Stimulated activated naive CD8-positive, alpha-beta T cell treated with anti-CD3 and anti-CD28 coated beads, Interleukin-15, amount 100 ng/mL, for 72 hours (primary cell): Measurements from ENCODE around the gene SBDS.
A peak's percentile ranks its signal among the peaks of the same experiment; 100 is the strongest.
"Not testable (repeated sequence)": the region's sequence is repeated elsewhere in the genome, so short reads cannot be mapped to it uniquely, and the experiment has no call there.

Experiments used
- ATAC-seq: fragments of 150-1000 bp; cut with Tn5 transposase; 2 replicates; pipeline ENCODE4 v1.10.0; 2021; ENCODE audit warnings: mild to moderate bottlenecking, moderate library complexity
- DNase-seq, 2 donors: peaks; one replicate each; pipeline ENCODE4 v3.0.0; 2021 to 2022
- H3K27ac Mint-ChIP-seq, 2 donors: one replicate each; pipeline ENCODE4 v1.8.0; 2022; ENCODE audit warnings: mild to moderate bottlenecking in 2 of 2, mixed read lengths in 2 of 2, moderate library complexity in 2 of 2
- H3K27me3 Mint-ChIP-seq: one replicate; pipeline ENCODE4 v1.8.0; 2022; ENCODE audit warnings: mixed read lengths
- H3K4me1 Mint-ChIP-seq: one replicate; pipeline ENCODE4 v1.8.0; 2022; ENCODE audit warnings: mild to moderate bottlenecking, mixed read lengths
- H3K4me3 Mint-ChIP-seq, 2 donors: one replicate each; pipeline ENCODE4 v1.8.0; 2022; ENCODE audit warnings: mild to moderate bottlenecking in 2 of 2, mixed read lengths in 2 of 2, moderate library complexity in 1 of 2
- H3K9me3 Mint-ChIP-seq, 2 donors: one replicate each; pipeline ENCODE4 v1.8.0; 2022; ENCODE audit warnings: mixed read lengths in 2 of 2

The SBDS gene

GRCh38 chr7:67009677-67010076 is 14.3 kb upstream of the SBDS start:
- not testable (repeated sequence) for ATAC-seq, H3K4me1 Mint-ChIP-seq, H3K4me3 Mint-ChIP-seq, DNase-seq, H3K27me3 Mint-ChIP-seq, H3K9me3 Mint-ChIP-seq
- H3K27ac Mint-ChIP-seq, result peak overlapping the region in 1 of 2 donors; percentile 34

- Mint-ChIP-seq H3K9me3 (no peaks in the 10 kb centered on the region), H3K27me3 (no peaks in the 10 kb centered on the region), H3K27ac (no peak overlapping the region), H3K4me3 (no peak overlapping the region), H3K4me1 (peaks cover 6% of the 10 kb centered on the region)
- ATAC-seq, result no peak
- DNase-seq, result no peak
Observed at GRCh38 chr7:67008260-67008659, 12.9 kb upstream of the SBDS start.

GRCh38 chr7:67006965-67007364 is 11.6 kb upstream of the SBDS start:
- H3K27me3 Mint-ChIP-seq, result no peaks in the 10 kb centered on the region
- no peak for ATAC-seq
- H3K4me1 Mint-ChIP-seq, result peaks cover 12% of the 10 kb centered on the region
- no peak for DNase-seq
- no peaks in the 10 kb centered on the region for H3K9me3 Mint-ChIP-seq
- H3K27ac Mint-ChIP-seq, result no peak overlapping the region
- no peak overlapping the region for H3K4me3 Mint-ChIP-seq

GRCh38 chr7:67004145-67004544 is 8.8 kb upstream of the SBDS start:
- H3K9me3 Mint-ChIP-seq, DNase-seq, H3K27ac Mint-ChIP-seq, H3K4me3 Mint-ChIP-seq, H3K27me3 Mint-ChIP-seq, ATAC-seq: not testable (repeated sequence)
- H3K4me1 Mint-ChIP-seq, result peaks cover 12% of the 10 kb centered on the region

- DNase-seq, result peak in 1 of 2 donors; percentile 12
- H3K4me3 Mint-ChIP-seq, H3K27me3 Mint-ChIP-seq, ATAC-seq, H3K9me3 Mint-ChIP-seq, H3K27ac Mint-ChIP-seq: not testable (repeated sequence)
- peaks cover 13% of the 10 kb centered on the region for H3K4me1 Mint-ChIP-seq
Observed at GRCh38 chr7:67000601-67001258, 5.3 kb upstream of the SBDS start.

- Mint-ChIP-seq H3K4me3 (peak within 1 kb of the TSS; percentile 91 to 99), H3K27ac (peak within 1 kb of the TSS; percentile 99), H3K4me1 (peaks cover 26% of the 10 kb centered on the region)
- ATAC-seq (peak; percentile 91), DNase-seq (peak; percentile 97 to 99)
- H3K9me3 Mint-ChIP-seq, H3K27me3 Mint-ChIP-seq: not testable (repeated sequence)
Observed at GRCh38 chr7:66996444-66997191, 1.2 kb upstream of the SBDS start, which contains the start of gene TYW1. Gene TYW1, plus strand, starts transcription at chr7:66996833. Its CDS starts 146 bp downstream, at chr7:66996979.

GRCh38 chr7:66994691-66995049 is 716 bp downstream of the SBDS start:
- Mint-ChIP-seq H3K4me3 (peak overlapping the region; percentile 91 to 95), H3K27ac (peak overlapping the region; percentile 99 to 100), H3K4me1 (peaks cover 26% of the 10 kb centered on the region)
- ATAC-seq (peak; percentile 76), DNase-seq (peak in 1 of 2 donors; percentile 67)
- not testable (repeated sequence) for H3K27me3 Mint-ChIP-seq, H3K9me3 Mint-ChIP-seq

GRCh38 chr7:66994051-66994450 is 1.3 kb downstream of the SBDS start:
- H3K27me3 Mint-ChIP-seq, H3K9me3 Mint-ChIP-seq, ATAC-seq, DNase-seq: not testable (repeated sequence)
- peaks cover 26% of the 10 kb centered on the region for H3K4me1 Mint-ChIP-seq
- peak overlapping the region; percentile 91 to 95 for H3K4me3 Mint-ChIP-seq
- H3K27ac Mint-ChIP-seq, result peak overlapping the region in 1 of 2 donors; percentile 99

GRCh38 chr7:66989552-66989951 is 5.8 kb downstream of the SBDS start:
- H3K9me3 Mint-ChIP-seq, ATAC-seq, H3K27me3 Mint-ChIP-seq, H3K4me3 Mint-ChIP-seq, H3K27ac Mint-ChIP-seq, DNase-seq: not testable (repeated sequence)
- H3K4me1 Mint-ChIP-seq, result peaks cover 17% of the 10 kb centered on the region

GRCh38 chr7:66980336-66980735 is 15.1 kb downstream of the SBDS start:
- ATAC-seq, DNase-seq, H3K4me3 Mint-ChIP-seq, H3K27ac Mint-ChIP-seq, H3K4me1 Mint-ChIP-seq, H3K27me3 Mint-ChIP-seq: not testable (repeated sequence)
- H3K9me3 Mint-ChIP-seq, result peaks cover 16 to 17% of the 10 kb centered on the region in 2 donors

- H3K27me3 Mint-ChIP-seq, ATAC-seq, H3K27ac Mint-ChIP-seq, H3K4me1 Mint-ChIP-seq, DNase-seq, H3K4me3 Mint-ChIP-seq: not testable (repeated sequence)
- peaks cover 16 to 17% of the 10 kb centered on the region in 2 donors for H3K9me3 Mint-ChIP-seq
Observed at GRCh38 chr7:66979013-66979412, 16.4 kb downstream of the SBDS start.

GRCh38 chr7:66978312-66978711 is 17.1 kb downstream of the SBDS start:
- H3K9me3 Mint-ChIP-seq, result peaks cover 16 to 17% of the 10 kb centered on the region in 2 donors
- H3K4me3 Mint-ChIP-seq, H3K4me1 Mint-ChIP-seq, ATAC-seq, DNase-seq, H3K27ac Mint-ChIP-seq, H3K27me3 Mint-ChIP-seq: not testable (repeated sequence)

- Mint-ChIP-seq H3K27me3 (peaks cover 9% of the 10 kb centered on the region), H3K27ac (no peak overlapping the region), H3K4me3 (no peak overlapping the region), H3K4me1 (peaks cover 5% of the 10 kb centered on the region), H3K9me3 (peaks cover 6 to 8% of the 10 kb centered on the region in 2 donors)
- DNase-seq (no peak), ATAC-seq (no peak)
Observed at GRCh38 chr7:66974986-66975590, 20.3 kb downstream of the SBDS start.

GRCh38 chr7:66970310-66970709 is 25.1 kb downstream of the SBDS start:
- Mint-ChIP-seq H3K9me3 (no peaks in the 10 kb centered on the region), H3K4me1 (peaks cover 5% of the 10 kb centered on the region), H3K4me3 (no peak overlapping the region), H3K27me3 (peaks cover 9% of the 10 kb centered on the region), H3K27ac (no peak overlapping the region)
- ATAC-seq, result no peak
- no peak for DNase-seq

GRCh38 chr7:66969001-66969400 is 26.4 kb downstream of the SBDS start:
- not testable (repeated sequence) for H3K27me3 Mint-ChIP-seq, H3K27ac Mint-ChIP-seq, ATAC-seq, DNase-seq, H3K4me1 Mint-ChIP-seq, H3K9me3 Mint-ChIP-seq, H3K4me3 Mint-ChIP-seq

- Mint-ChIP-seq H3K9me3 (no peaks in the 10 kb centered on the region), H3K4me1 (peaks cover 5% of the 10 kb centered on the region), H3K4me3 (no peak overlapping the region), H3K27ac (no peak overlapping the region), H3K27me3 (peaks cover 9% of the 10 kb centered on the region)
- ATAC-seq (peak; percentile 39), DNase-seq (no peak)
Observed at GRCh38 chr7:66967029-66967428, 28.4 kb downstream of the SBDS start.
